Stimulated activated naive CD8-positive, alpha-beta T cell treated with anti-CD3 and anti-CD28 coated beads, Interleukin-15, Interleukin-2, amounts not matched to agents 100 U/mL and 50 U/mL, for 24 hours (primary cell): ENCODE data around the gene TMEM150A.
"Not testable (repeated sequence)": the region's sequence is repeated elsewhere in the genome, so short reads cannot be mapped to it uniquely, and the experiment has no call there.

ENCODE experiments used
- ATAC-seq: fragments of 150-1000 bp; cut with Tn5 transposase; one replicate; pipeline ENCODE4 v1.10.0; 2021
- DNase-seq: peaks from one replicate; pipeline ENCODE4 v3.0.0; 2021

Gene TMEM150A

DNA sequence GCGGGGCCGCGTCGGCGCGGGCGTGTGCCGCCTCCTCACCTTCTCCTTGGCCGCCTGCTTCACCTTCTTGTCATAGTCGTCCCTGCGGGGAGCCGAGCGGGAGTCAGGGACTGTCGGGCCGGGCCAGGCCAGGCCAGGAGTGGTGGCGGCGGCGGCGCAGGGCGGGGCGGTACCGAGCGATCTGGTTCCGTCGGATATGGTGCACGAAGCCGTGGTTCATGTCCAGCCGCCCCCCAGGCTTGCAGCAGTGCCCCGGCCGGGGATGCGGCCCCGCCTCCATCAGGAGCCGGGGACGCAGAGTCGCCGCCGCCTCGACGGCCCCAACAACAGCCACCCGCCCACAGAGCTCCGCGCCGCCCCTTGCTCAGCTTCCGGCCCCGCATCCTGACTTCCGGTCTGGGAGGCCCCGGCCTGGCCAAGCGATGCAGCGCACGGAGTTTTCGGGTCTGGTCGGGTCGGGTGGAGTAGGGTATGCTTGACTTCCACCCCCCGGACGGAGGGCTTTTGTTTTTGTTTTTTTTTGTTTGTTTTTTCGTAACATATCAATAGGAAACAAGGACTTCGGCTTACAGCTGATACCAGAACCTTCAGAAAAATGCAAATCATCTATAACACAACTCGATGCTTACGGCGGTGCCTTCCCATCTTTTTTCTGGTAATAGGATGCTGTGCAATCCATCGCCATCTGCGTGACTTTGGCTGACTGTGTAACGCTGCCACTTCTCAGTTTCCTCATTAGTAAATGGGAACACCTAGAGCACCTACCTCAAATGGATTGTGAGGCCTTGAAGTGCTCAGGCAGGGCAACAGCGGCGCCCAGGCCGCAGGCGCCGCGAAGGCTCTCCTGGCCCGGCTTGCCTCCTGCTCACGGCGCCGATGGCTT is 9.4 kb upstream of the TMEM150A start, which contains the start of gene C2orf68:
Gene C2orf68 (minus strand): TSS at position 362 of the 883 bp plus-strand sequence. CDS start 82 bp downstream, at position 280.
- ATAC-seq (peak; percentile 78), DNase-seq (peak; percentile 94)

GRCh38 chr2:85611217-85611704 is 8.8 kb upstream of the TMEM150A start:
- ATAC-seq (no peak), DNase-seq (no peak)

GRCh38 chr2:85607268-85608215 is 5.0 kb upstream of the TMEM150A start:
- ATAC-seq, result no peak
- DNase-seq, result no peak

GRCh38 chr2:85606116-85606455 is 3.6 kb upstream of the TMEM150A start:
- DNase-seq (no peak), ATAC-seq (no peak)

- DNase-seq, result no peak
- no peak for ATAC-seq
These were observed 3.1 kb upstream of the TMEM150A start for GRCh38 chr2:85605406-85606115.

- no peak for DNase-seq
These were observed 2.3 kb upstream of the TMEM150A start for GRCh38 chr2:85604568-85605339.

GRCh38 chr2:85604133-85604444 is 1.6 kb upstream of the TMEM150A start:
- not testable (repeated sequence) for DNase-seq, ATAC-seq

More at GRCh38 chr2:85604568-85605339, 2.3 kb upstream of the TMEM150A start:
- no peak for ATAC-seq

DNA sequence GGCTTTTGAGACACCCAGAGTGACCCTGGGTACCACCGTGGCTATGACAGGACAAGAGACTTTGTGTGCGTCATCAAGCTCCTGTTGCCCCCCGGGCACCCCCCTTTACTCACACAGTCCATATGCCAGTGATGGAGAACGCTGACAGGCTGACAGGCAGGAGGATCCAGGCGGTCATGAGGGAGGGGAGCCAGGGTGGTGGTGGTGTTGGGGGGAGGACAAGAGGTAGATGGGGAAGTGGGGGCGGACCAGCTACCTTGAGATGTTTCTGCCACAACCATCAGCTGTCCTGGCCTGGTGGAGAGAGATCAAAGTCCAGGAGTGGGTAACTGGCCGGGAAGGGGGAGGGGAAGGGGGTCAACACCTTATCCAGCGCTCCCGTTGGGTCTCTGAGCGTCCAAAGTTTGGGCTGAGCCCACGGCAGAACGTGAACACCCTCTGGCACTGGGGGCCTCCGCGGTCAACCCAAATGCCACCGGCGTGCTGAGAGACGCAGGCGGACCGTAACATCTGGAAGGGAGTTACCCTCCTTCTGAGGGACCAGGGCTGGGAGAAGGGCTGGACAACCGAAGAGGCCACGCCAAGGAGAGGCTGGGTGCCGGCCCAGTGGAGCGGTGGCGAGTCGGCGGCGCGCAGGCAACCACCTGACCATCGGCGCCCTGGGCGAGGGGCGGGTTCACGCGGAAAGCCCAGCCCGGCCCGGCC is 575 bp downstream of the TMEM150A start:
- ATAC-seq (peak; percentile 7), DNase-seq (no peak)

GRCh38 chr2:85600951-85601770 is 1.3 kb downstream of the TMEM150A start:
- ATAC-seq, result no peak
- no peak for DNase-seq

GRCh38 chr2:85600235-85600575 is 2.3 kb downstream of the TMEM150A start:
- ATAC-seq (no peak), DNase-seq (no peak)

DNA sequence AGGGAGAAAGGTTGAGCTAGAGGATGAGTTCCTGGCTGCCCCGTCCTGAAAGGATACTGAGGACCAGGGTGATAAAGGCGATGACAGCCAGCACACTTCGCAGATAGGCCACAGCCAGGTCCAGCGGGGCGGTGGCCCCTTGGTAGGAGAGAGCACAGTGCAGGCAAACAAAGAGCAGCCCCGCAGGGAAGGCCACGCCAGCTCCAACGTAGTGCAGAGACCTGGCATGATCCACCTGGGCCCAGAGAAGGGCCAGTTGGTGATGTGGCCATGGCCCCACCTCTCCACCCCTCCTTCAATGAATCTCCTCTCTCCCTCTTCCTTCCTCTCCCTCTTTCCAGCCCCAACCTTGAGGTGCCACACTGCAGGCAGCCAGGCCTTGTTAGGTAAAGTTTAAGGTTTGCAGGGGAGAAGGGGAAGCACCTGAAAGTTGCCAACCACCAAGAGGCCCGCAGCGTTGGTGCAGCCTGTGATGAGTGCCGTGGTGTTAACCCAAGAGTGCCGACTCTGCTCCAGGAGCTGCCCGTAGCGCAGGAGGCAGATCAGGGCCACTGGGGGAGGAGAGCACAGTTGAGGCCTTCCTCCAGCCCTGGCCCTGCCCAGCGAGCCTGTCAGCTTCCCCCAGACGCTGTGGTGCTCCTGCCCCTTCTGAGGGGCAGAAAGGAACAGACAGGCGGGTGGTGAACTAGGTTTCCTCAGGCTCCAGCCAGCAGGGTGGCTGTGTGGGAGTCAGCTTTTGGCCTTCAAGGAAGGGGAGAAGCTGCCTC is 2.8 kb downstream of the TMEM150A start:
- no peak for DNase-seq
- ATAC-seq, result no peak

DNA sequence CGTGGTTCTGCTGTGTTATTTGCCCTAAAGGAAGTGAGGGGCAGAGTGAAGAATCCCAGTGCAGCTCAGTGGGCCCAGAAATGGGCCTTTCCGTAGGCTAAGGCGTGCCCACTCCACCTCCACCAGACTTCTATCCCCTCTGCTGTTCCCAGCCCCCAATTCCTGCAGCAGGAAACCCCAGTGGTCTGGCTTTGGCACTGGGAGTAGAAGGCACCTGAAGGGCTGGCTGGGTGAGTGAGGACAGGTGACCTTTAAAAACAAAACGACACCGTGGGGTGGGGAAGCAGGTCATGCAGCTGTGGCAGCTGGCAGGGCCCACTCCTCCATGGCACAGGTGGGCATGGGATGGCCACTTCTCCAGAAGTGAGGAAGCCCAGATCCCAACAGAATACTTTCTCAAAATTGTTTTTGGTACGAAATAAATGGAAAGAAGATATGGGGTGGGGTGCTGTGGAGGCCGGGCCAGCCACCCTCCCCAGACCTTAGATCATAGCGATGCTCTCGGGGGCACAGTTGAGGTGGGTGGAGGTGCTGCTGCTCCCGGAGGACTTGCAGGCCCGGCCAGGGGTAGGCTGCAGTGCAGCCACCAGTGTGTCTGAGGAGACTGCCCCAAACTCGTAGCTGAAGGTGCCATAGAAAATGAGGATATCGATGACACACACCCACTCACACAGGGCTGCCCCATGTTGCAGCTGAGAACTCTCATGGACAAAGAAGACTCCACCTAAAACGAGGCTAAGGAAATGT is 3.7 kb downstream of the TMEM150A start:
- ATAC-seq, result no peak
- no peak for DNase-seq

DNA sequence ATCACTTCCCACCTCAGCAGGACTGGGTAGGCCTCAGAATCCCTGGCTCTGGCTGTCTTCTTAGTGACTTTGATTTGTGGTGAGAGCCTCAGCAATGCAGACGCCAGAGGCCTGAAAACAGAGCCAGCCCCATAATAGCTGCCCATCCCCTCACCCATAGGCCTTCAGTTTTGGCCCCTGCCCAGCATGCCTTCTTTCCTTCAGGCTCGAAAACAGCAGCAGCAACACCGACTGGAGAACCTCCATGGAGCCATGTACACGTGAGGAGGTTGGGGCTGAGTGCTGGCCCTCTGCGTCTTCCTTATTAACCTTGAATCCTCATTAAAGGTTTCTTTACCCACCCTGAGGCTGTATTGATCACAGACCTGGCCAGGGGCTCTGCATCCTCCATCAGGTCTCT is 5.3 kb downstream of the TMEM150A start:
- ATAC-seq, result no peak
- DNase-seq, result no peak

- ATAC-seq (no peak), DNase-seq (no peak)
These were observed 5.9 kb downstream of the TMEM150A start for GRCh38 chr2:85596486-85597143.

DNA sequence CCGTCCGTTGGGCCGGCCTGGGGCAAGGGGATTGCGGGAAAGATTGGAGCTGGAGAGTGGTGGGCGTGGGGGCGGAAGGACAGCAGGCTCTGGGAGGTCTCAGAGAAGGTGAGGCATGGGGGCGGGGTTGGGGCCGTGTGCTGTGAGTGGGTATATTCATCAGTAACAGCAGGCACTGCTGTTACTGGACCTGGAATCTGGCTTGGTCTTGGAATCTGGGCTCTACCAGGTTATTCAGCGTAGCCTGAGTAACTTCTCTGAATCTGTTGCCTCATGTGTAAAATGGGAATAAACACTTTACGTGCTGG is 6.5 kb downstream of the TMEM150A start:
- ATAC-seq, result peak; percentile 5
- DNase-seq, result peak; percentile 46

GRCh38 chr2:85595301-85596025 is 7.0 kb downstream of the TMEM150A start, which contains the start of gene RNF181:
RNF181 (plus strand) TSS chr2:85595745; CDS start chr2:85595764, 19 bp downstream.
- DNase-seq, result peak; percentile 87
- ATAC-seq, result peak; percentile 100

DNA sequence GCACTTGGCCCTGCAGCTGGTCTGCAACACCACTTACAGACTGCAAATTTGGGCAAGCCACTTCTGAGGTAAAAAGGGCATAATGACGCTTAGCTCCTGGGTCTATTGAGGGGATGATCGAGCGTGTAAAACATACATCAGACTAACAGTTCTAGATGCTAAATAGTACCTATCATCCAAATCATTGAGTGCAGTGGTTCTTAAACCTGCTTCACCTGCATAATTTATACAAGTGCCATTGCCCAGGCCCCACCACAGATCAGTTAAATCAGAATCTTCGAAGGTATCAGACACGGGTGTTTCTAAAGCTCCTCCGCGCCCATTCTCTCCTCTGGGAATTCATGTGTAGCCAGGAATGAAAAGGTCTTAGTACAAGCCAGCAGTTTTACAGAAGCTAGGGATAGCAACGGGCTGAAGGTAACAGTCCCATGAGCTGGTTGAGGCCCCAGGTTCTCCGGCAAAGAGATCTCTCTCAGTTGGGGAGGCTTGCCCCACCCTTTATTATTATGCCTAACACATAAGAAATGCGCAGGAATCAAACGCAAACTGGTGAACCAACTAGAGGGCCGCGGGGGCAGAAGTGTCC is 7.7 kb downstream of the TMEM150A start:
- no peak for DNase-seq
- no peak for ATAC-seq
